H1 (cell line): ENCODE measurements around the gene GUCY1A2. TPM values are rescaled to one million over a fixed set of nuclear protein-coding genes. Genes with fewer than 3 reads are reported as not detected.

Source experiments
- CHD2 ChIP-seq: IDR thresholded peaks from 2 replicates; pipeline ENCODE4 v1.6.1; 2012; ENCODE audit warnings: low read length, improper control_type of control experiment
- HDAC2 ChIP-seq, 2 experiments: fragments of 300-600 bp in 1 of 2; sonication (generic) in 1 of 2; IDR thresholded peaks; 2 replicates each; pipeline ENCODE4 v1.6.1; 2011 to 2012; ENCODE audit warnings: low read depth in 2 of 2, low read length in 2 of 2, mild to moderate bottlenecking in 2 of 2, moderate library complexity in 2 of 2, borderline replicate concordance in 1 of 2, inconsistent platforms in 1 of 2
- SAP30 ChIP-seq: fragments of 300-600 bp; sonication (generic); IDR thresholded peaks from 2 replicates; pipeline ENCODE4 v1.7.1; 2012; ENCODE audit warnings: low read length, moderate library complexity, mild to moderate bottlenecking, inconsistent platforms; ENCODE audit not compliant: insufficient read depth, insufficient replicate concordance
- polyA plus RNA-seq, 7 experiments: library from polyadenylated mRNA; depleted of rRNA in 3 of 7; stranded (reverse) in 5 of 7; unstranded in 2 of 7; fragments of >200 nt in 5 of 7; fragments of 200-250 nt in 2 of 7; gene quantifications; 1 replicate in 5 of 7; 2 replicates in 1 of 7; 4 replicates in 1 of 7; pipeline versions ENCODE4 v1.2.1 to v1.2.3, GENCODE V29; 2011 to 2013; ENCODE audit warnings: missing spikeins in 2 of 7, mixed read lengths in 2 of 7
- total RNA-seq: library from RNA; stranded (reverse); fragmentation: NEBNext Ultra II Directional; extraction: Animal tissue kit (Norgen Biotek cat#: 25700); gene quantifications from 2 replicates; pipeline ENCODE4 v1.2.1, GENCODE V29; 2021
- TF ChIP-seq, protein P1 (sequence below): IDR thresholded peaks from 2 replicates; pipeline ENCODE4 v1.6.1; 2011; ENCODE audit warnings: low read length, improper control_type of control experiment

Gene GUCY1A2
- total and polyA plus RNA-seq, 2 of the 8 experiments (the other 6 are each of a cell fraction or from before 2014, with no cell fraction given): 0.11 to 1.9 TPM

DNA sequence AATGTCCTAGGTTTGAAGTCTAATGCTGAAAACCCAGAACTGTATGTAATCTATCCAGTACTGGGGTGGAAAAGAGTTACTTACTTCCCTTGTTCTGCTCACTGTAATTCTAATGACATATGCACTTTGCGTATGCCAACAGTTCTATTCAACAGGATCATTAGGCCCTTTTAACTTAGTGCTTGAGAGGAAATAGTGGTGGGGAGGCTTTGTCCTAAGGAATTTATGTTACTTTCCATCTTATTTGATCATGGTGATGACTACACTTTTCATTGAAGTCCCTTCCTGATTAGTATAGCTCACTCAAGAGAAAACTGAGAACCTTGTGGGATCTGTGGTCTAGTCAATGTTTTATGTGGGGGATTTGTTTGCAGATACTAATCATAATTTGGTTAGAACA is 348.2 kb downstream of the GUCY1A2 start (continued):
- TF ChIP-seq, protein P1, sequence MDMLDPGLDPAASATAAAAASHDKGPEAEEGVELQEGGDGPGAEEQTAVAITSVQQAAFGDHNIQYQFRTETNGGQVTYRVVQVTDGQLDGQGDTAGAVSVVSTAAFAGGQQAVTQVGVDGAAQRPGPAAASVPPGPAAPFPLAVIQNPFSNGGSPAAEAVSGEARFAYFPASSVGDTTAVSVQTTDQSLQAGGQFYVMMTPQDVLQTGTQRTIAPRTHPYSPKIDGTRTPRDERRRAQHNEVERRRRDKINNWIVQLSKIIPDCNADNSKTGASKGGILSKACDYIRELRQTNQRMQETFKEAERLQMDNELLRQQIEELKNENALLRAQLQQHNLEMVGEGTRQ: no peak
- TF ChIP-seq CHD2: no peak
- TF ChIP-seq HDAC2 (IDR thresholded peaks at IDR 0.05; ENCODE audit: borderline replicate concordance in 1 of 2, low read depth in 2 of 2, low read length in 2 of 2): no peak
- TF ChIP-seq SAP30: no peak
